ENCODE data around the gene DRD2. TPM values are rescaled to one million over a fixed set of nuclear protein-coding genes. Genes with fewer than 3 reads are reported as not detected.

Gene DRD2
- total RNA-seq, 1 donor from 2014 or later = not detected

DNA sequence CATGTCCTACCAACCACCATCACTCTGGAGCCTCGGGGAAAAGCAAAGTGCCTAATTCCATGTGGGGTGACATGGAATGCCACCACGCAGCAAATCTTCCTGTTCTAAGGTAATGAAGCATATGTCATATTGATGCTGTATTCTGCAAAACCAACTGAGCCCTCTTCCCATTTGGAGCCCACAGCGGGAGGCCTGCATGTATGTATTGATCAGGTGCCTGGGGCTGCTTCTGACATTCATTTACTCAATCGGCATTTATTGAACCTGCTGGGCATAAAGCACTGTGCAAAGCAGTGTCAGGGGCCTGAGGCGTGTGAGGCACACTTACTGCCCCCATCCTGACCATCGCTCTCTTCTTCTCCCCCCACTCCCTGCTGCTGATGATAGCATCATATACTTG lies 48.5 kb downstream of the DRD2 start:
- TF ChIP-seq, protein P1, sequence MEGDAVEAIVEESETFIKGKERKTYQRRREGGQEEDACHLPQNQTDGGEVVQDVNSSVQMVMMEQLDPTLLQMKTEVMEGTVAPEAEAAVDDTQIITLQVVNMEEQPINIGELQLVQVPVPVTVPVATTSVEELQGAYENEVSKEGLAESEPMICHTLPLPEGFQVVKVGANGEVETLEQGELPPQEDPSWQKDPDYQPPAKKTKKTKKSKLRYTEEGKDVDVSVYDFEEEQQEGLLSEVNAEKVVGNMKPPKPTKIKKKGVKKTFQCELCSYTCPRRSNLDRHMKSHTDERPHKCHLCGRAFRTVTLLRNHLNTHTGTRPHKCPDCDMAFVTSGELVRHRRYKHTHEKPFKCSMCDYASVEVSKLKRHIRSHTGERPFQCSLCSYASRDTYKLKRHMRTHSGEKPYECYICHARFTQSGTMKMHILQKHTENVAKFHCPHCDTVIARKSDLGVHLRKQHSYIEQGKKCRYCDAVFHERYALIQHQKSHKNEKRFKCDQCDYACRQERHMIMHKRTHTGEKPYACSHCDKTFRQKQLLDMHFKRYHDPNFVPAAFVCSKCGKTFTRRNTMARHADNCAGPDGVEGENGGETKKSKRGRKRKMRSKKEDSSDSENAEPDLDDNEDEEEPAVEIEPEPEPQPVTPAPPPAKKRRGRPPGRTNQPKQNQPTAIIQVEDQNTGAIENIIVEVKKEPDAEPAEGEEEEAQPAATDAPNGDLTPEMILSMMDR (IDR thresholded peaks at IDR 0.05) = no peak
- Mint-ChIP-seq H3K27ac (no peak overlapping the region), H3K9me3 (no peaks in the 10 kb centered on the region), H3K4me3 (no peak overlapping the region), H3K27me3 (no peaks in the 10 kb centered on the region), H3K36me3 (ENCODE audit: low read depth) (no peaks in the 10 kb centered on the region), H3K4me1 (no peaks in the 10 kb centered on the region)
- intact Hi-C loops (cut with micrococcal nuclease) = no loop called here
- DNase-seq (no peak), ATAC-seq (ENCODE audit: low read depth) (no peak)
- ChIA-PET POLR2A (no interaction called here), CTCF (no interaction called here)

DNA sequence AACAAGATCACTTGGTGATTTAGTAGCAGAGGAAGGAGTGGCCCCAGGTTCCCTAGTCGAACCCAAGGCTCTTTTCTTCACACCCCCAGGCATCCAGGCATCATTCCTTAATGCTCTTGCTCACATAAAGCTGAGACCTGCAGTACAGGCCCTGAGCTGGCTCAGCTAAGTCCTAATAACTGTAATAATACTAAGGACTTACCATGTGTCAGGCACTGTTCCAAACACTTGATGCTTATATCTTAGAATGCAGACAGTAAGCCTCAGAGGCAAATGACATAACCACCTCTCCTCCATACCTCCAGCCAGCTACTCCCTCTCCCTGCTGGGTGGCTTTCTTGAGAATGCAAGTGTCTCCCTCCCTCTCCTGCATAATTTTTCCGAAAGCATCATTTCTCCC lies 54.4 kb downstream of the DRD2 start:
- Mint-ChIP-seq H3K27me3 (no peaks in the 10 kb centered on the region), H3K4me1 (no peaks in the 10 kb centered on the region), H3K4me3 (no peak overlapping the region), H3K27ac (no peak overlapping the region), H3K9me3 (no peaks in the 10 kb centered on the region), H3K36me3 (ENCODE audit: low read depth) (no peaks in the 10 kb centered on the region)
- ChIA-PET CTCF (no interaction called here), POLR2A (no interaction called here)
- intact Hi-C loops (cut with micrococcal nuclease) = no loop called here
- ATAC-seq (ENCODE audit: low read depth) (no peak), DNase-seq (no peak)
- TF ChIP-seq, protein P1 (IDR thresholded peaks at IDR 0.05) = no peak

DNA sequence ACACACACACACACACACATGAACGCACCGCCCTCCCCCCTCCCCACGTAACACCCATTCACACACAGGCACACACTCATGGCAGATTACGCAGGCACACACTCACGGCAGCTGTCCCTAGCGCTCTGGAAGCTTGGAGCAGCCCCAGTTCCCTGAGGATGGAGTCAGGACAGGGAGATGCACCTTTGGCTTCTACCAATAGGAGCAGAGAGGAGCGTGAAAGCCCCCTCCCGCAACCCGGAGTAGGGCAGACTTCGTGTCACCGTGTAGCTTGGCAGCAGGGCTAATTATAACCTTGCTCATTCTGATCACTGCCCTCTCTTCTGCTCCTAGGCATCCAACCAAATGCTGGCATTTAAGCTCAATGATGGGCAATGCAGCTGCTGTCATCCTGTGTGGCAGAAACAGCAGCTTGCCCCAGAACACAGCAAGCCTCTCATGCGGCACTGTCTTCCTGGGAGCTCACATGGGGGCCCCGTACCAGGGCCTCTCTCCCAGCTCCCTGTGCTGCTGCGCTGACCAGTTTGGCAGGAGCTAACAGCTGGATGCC lies 55.7 kb downstream of the DRD2 start:
- Mint-ChIP-seq H3K9me3 (no peaks in the 10 kb centered on the region), H3K4me3 (no peak overlapping the region), H3K4me1 (no peaks in the 10 kb centered on the region), H3K27me3 (peaks cover 3% of the 10 kb centered on the region), H3K27ac (no peak overlapping the region), H3K36me3 (ENCODE audit: low read depth) (no peaks in the 10 kb centered on the region)
- intact Hi-C loops (cut with micrococcal nuclease) = no loop called here
- TF ChIP-seq, protein P1 (IDR thresholded peaks at IDR 0.05) = no peak
- ChIA-PET POLR2A (no interaction called here), CTCF (no interaction called here)
- no peak for DNase-seq
- no peak for ATAC-seq (ENCODE audit: low read depth)

DNA sequence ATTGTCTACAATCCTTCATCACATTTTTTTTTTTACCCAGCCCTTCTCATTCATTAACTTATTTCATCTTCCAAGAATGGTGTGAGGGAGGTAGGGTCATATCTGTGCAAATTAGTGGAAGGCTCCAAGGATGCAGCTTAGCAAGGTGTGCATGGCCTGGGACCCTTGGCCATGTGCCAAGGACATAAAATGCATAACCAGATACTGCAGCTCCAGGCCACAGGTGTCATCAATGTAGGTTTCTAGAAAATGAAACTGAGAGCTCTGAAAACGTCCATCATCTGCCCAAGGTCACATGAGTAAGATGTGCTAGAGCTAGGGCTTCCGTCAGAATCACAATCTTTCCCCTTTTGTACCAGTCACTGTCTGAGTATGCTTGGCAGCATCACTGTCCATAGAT lies 57.8 kb downstream of the DRD2 start:
- intact Hi-C loops (cut with micrococcal nuclease) = no loop called here
- no peak overlapping the region for H3K27ac Mint-ChIP-seq
- no peak for ATAC-seq (ENCODE audit: low read depth)
- peaks cover 3% of the 10 kb centered on the region for H3K27me3 Mint-ChIP-seq
- no peaks in the 10 kb centered on the region for H3K36me3 Mint-ChIP-seq (ENCODE audit: low read depth)
- no peaks in the 10 kb centered on the region for H3K4me1 Mint-ChIP-seq
- POLR2A ChIA-PET = no interaction called here
- CTCF ChIA-PET = no interaction called here
- H3K9me3 Mint-ChIP-seq = no peaks in the 10 kb centered on the region
- H3K4me3 Mint-ChIP-seq = no peak overlapping the region
- DNase-seq = no peak
- TF ChIP-seq, protein P1 (IDR thresholded peaks at IDR 0.05) = no peak

DNA sequence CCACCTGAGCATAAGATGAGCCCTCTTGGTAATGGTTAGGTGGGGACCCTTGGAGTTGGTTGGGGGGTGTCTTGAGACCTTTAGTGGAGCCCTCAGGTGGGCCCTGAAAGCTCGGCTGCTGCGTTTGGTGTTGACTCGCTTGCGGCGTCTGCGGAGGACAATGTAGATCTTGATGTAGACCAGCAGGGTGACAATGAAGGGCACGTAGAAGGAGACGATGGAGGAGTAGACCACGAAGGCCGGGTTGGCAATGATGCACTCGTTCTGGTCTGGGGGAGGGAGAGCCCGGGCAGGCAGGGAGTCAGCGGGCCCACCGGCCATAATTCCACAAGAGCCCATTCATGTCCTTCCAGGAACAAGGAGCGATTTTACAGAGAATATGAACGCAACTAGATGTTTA lies 59.9 kb downstream of the DRD2 start:
- H3K4me1 Mint-ChIP-seq = no peaks in the 10 kb centered on the region
- ChIA-PET CTCF (no interaction called here), POLR2A (no interaction called here)
- no peaks in the 10 kb centered on the region for H3K36me3 Mint-ChIP-seq (ENCODE audit: low read depth)
- intact Hi-C loops (cut with micrococcal nuclease) = no loop called here
- no peak for ATAC-seq (ENCODE audit: low read depth)
- no peak overlapping the region for H3K27ac Mint-ChIP-seq
- TF ChIP-seq, protein P1 (IDR thresholded peaks at IDR 0.05) = no peak
- no peak overlapping the region for H3K4me3 Mint-ChIP-seq
- no peaks in the 10 kb centered on the region for H3K9me3 Mint-ChIP-seq
- peaks cover 3% of the 10 kb centered on the region for H3K27me3 Mint-ChIP-seq
- no peak for DNase-seq

Measured in activated B cell treated with CpG ODN at 0.5 μM for 24 hours (primary cell).